Esophagus squamous epithelium (tissue), 4 donors: ENCODE results near the gene OS9.

Experiments used
- POLR2A ChIP-seq, 4 donors: fragments of 450-650 bp; IDR thresholded peaks; one replicate each; pipeline ENCODE4 v1.6.1; 2017; ENCODE audit warnings: antibody characterized with exemption in 4 of 4, mild to moderate bottlenecking in 4 of 4, moderate library complexity in 3 of 4
- TF ChIP-seq, protein P1 (sequence below), 6 experiments: fragments of 450-650 bp in 4 of 6; fragments of 200-600 bp in 2 of 6; sonication (generic) in 2 of 6; IDR thresholded peaks; one replicate each; pipeline ENCODE4 v1.5.1; 2016 to 2019; ENCODE audit warnings: antibody characterized with exemption in 6 of 6, mild to moderate bottlenecking in 4 of 6, moderate library complexity in 4 of 6

DNA sequence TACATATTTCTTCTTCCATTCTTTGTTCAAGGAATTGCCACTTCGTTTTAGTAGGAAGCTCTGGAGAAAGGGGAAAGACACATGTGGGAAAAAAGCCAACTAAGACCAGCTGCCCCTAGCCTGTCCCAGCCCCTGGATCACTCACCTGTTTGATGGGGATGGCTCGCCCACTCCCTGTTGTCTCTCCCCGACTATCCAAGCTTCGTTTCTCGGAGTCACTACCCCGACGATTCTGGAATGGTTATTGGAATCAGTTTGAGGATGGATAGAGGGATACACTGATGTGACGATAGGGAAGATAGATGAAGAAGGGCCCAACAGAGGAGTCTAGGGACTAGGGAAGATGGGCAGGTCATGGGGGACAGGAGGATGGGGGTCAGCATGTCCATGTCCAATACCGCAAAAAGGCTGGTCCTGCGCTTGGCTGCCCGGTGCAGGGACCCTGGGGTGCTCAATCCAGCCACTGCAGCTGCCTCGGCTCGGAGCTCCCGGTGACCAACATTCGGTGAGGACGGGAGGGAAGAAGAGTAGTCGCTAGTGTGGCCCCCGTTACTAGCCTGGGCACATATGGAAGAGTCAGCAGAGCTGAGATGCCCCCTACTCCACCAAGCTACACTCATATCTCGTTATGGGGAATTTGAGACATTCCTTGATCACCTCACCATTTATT is 37.6 kb downstream of the OS9 start:
- TF ChIP-seq, protein P1, sequence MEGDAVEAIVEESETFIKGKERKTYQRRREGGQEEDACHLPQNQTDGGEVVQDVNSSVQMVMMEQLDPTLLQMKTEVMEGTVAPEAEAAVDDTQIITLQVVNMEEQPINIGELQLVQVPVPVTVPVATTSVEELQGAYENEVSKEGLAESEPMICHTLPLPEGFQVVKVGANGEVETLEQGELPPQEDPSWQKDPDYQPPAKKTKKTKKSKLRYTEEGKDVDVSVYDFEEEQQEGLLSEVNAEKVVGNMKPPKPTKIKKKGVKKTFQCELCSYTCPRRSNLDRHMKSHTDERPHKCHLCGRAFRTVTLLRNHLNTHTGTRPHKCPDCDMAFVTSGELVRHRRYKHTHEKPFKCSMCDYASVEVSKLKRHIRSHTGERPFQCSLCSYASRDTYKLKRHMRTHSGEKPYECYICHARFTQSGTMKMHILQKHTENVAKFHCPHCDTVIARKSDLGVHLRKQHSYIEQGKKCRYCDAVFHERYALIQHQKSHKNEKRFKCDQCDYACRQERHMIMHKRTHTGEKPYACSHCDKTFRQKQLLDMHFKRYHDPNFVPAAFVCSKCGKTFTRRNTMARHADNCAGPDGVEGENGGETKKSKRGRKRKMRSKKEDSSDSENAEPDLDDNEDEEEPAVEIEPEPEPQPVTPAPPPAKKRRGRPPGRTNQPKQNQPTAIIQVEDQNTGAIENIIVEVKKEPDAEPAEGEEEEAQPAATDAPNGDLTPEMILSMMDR (IDR thresholded peaks at IDR 0.05), result no peak
- TF ChIP-seq POLR2A (IDR thresholded peaks at IDR 0.05), result no peak
